DMS114 treated with DMSO at 0.1 percent for 48 hours (cell line): ENCODE data around the gene FRAS1.
"Not testable (repeated sequence)": the region's sequence is repeated elsewhere in the genome, so short reads cannot be mapped to it uniquely, and the experiment has no call there.

Source experiments
- DNase-seq: peaks from one replicate; lab custom pipeline; 2025; ENCODE audit not compliant: unreplicated experiment; lab: John Stamatoyannopoulos, UW

Gene FRAS1

DNA sequence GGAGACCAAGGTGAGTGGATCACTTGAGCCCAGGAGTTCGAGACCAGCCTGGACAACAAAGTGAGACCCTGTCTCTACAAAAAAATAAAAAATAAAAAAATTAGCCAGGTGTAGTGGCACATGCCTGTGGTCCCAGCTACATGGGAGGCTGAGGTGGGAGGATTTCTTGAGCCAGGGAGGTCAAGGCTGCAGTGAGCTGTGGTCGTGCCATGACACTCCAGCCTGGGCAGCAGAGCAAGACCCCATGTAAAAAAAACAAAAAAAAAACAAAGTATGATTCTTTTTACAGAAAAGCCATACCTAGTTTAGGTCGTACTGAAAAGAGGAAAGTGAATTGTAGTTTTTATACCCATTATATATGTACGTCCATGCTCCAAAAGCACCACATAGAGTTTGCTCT, 151.8 kb downstream of the FRAS1 start:
- DNase-seq = not testable (repeated sequence)

DNA sequence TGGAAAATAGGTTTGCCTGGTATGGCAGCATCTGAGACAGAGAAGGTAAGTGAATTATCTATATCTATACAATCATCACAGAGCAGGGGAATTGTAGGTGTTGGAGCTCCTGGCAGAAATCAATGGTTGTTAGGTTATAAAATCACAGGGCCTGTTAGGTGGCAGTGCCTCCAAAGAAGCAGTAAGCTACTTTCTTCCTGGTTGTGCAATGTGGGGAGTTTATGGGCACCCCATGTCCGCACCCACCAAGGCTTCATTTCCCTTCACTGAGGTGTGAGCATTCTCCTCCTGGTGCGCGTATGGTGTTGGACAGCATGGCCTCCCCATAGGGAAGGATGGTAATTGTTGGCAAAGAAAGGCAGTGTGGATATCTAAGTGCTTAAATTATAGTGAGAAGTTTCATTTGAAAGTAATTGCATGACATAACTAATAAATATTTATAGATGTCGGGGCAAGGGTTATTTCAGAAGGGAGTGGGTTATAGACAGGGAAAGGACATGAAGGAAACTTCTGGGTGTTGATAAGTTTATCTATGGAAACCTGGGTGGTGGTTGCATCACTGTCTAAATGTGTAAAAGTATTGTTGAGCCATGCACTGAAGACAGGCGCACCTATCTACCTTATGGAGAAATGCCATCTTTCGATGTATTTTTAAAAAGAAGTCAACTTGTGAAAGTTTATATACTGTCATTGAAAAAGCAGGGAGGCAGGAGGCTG, 153.7 kb downstream of the FRAS1 start:
- DNase-seq = no peak

DNA sequence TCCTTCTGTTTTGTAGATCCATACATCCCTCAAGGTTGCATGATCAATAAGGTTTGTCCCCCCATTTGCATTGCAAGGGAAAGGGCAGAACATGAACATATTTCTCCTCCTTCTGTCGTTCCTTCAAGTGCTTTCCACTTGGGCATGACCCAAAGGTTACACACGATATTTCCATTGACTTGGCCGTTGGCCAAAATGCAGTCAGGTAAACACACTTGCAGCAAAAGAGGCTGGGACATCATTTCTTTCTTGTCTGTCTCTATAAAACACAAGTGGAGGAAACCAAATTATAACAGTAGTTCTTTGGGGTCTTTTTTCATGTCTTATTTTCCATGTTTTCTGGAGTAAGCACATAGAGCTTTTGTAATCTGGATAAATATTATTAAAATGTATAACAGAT, 156.1 kb downstream of the FRAS1 start:
- DNase-seq = no peak

DNA sequence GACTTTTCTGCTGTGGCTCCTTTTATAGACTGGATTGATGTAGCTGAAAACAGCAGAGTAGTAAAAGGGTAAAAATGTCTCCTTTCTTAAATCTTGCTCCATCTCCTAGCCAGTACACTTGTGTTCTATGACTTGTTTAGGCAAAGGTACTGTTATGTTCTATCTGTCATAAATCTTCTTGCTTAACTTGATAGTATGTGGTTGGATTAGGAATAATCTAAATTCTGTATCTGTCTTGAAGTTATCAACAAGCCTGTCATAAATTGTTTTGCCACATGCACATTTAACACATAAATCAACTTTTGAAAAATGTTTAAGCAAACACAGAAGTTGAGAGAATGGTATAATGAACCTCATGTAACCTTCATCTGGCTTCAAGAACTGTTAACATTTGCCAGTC, 157.0 kb downstream of the FRAS1 start:
- no peak for DNase-seq

DNA sequence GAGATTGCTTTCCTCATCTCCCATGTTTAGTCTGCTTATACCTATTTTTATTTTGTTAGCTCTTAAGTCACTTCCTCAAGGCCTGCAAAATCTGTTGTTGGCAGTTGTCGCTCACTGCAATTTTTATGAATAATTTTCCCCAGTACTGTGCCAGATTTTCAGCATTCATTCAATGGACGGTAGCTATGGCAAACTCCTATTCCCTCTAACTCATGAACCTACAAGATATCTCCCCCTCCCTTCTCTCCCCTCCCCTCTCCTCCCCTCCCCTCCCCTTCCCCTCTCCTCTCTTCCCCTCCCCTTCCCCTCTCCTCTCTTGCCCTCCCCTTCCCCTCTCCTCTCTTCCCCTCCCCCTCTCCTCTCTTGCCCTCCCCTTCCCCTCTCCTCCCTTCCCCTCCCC, 160.4 kb downstream of the FRAS1 start:
- no peak for DNase-seq

DNA sequence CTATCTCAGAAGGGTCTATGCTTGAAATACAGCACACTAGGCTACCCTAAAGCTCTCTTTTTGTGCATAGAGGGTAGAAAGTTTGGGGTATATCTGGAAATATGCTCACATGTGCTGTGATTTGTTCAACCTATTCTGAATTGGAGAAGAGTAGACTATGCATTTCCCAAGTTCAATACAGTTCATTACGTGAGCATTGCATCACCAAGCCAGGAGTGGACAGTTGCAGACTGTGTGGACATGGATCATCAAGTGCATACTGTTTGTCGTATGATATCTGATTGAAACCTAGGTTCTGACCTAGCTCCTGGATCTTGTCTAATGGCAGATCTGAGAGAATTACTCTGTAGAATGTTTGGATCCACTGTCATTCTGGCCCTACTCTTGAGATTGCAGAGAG, 161.1 kb downstream of the FRAS1 start:
- DNase-seq = no peak

DNA sequence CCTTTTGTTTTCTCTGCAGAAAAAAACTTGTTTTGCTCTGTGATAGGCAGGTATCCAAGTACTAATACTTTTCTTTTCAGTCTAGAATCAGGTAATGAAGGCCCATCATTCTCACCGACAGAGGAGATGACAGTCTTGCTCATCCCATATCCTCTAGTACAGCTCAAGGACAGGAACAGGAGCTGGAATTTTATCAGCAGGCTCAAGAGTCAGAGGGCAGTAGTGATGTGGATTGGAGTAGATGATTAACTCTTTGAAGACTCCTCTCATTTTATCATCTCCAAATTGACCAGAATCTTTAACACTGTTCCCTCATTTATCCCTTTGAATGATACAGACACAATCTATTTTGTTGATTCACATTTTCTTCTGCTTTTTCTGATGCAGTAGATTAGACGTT, 162.7 kb downstream of the FRAS1 start:
- DNase-seq = no peak

DNA sequence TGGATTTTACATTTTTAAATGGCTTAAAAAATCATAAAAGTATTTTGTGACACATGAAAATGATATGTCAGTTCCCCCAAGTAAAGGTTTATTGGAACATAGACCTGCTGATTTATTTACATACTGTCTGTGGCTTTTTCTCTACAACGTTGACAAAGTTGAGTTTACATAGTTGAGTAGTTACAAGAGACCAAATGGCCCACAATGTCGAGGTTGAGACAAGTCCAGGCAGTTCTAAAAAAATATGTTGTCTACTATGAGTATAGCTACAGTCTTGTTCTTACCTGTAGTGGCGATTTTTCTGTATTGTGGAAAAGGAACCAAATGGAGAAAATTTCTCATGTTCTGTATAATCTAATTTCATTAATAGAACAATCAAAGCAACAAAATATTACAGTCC, 163.2 kb downstream of the FRAS1 start:
- no peak for DNase-seq

DNA sequence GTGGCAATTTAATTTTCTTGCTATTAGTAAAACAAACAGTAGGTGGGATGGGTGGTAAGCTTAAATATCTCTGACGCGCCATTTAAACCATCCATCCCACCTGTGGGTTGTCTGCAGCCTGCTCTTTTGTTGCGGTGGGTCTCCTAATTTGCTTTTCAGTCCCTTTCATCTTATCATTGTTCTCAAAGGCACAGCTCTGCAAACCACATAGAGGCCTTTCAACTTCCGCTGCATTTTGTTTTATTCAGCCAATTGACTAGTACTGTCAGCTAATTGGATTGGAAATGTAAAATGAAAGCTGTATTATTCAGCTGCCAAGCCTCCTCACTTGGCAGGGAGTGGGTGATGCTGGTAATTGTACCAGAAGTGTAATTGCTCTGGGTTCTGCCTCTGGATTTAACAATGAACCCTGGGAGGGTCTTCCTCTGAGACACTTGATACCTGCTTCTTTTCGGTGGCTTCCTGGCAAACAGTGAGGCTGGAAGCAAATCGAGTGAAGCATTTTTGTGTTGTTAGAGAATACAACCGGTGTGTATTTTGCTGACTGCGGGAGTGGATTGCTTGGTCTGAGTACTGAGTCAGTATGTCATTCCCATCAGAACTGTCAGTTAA, 165.6 kb downstream of the FRAS1 start:
- DNase-seq = no peak

DNA sequence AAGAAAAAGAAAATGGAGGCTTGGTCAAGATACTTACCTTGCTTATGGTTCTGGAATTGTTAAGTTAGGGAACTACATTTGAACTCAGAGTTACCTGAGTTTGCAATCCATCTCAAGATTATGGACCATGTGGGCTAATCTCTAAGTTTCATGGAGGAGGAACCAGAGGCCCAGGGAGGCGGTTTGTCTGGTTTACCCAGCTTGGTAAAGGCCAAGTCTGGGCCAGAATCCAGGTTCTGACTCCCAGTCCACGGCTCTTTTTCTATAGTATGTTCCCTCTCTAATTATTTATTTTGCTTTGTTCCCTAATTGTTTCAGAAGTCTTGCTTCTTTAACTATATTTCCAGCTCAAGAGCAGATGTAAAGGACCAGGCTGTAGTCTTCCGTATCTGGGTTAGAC, 168.1 kb downstream of the FRAS1 start:
- DNase-seq = no peak

DNA sequence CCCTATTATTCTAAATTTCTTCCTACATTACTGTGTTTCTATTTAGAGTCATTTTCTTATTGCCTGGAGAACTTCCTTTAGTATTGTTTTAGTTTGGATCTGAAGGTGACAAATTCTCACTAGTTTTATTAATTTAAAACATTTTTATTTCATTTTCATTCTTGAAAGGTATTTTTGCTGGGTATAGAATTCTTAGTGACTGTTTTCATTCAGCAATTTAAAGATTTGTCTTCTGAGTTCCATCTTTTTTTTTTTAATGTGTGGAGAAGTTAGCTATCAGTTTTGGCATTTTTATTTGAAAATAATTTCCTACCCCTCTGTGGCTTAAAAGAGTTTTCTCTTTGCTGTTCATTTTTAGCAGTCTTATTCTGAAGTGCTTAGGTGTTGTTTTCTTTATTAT, 169.2 kb downstream of the FRAS1 start:
- DNase-seq = no peak

DNA sequence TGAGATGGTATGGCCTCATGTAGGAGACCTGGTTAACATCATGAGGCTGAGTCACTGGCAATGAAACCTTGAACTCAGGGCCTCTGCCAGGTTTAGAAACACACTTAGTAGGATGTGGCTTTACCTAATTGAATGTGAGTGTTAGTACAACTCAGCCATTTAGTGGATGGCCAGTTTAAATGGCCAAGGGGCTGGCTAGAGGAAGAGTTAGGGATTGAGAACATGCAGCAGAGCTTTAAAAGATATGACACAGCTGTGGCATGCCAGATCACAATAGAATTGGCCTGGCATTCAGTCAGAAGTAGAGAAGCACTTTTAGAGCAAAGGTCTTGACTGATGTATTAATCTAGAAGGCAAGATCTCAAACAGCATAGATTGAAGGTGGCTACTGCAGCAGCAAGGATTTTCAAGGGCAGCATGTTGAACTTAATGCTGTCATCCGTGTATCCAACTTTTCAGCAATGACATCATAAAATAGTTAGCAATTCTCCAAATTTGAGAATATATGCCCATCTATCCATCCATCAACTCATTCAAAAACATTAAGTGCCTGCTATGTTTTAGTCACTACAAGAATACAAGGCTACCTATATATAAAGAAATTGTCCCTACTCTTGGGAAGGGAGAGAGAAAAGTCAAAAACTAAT, 170.4 kb downstream of the FRAS1 start:
- no peak for DNase-seq

DNA sequence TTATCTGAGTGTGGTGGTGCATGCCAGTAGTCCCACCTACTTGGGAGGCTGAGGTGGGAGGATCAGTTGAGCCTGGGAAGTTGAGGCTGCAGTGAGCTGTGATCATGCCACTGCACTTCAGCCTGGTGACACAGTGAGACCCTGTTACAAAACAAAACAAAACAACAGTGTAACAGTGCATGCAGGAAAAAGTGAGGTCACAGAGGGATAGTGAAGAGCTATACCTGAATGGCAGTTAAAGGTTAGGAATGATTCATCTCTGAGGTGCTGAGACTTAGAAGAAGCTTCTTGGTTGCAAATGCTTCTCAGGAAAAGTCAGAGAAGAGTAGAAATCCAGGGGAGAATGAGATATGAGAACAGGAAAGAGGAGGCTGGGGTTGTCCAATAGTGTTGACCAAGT, 178.7 kb downstream of the FRAS1 start:
- DNase-seq = no peak

DNA sequence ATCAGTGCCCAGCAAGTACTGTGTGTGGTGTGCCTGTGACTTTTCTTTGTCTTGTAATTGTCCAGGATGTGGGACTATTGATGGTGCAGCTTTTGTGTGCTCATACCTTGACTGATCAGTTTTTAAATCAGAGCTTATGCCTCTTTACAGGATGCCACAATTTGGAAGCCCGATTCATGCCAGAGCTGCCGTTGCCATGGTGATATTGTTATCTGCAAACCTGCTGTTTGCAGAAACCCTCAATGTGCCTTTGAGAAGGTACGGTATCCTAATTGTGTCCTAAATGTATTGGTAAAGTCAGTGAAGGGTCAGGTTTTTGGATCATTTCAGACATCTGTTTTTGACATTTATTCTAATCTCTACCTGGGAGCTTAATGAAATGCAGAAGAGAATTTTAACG, 180.2 kb downstream of the FRAS1 start:
- DNase-seq = no peak

DNA sequence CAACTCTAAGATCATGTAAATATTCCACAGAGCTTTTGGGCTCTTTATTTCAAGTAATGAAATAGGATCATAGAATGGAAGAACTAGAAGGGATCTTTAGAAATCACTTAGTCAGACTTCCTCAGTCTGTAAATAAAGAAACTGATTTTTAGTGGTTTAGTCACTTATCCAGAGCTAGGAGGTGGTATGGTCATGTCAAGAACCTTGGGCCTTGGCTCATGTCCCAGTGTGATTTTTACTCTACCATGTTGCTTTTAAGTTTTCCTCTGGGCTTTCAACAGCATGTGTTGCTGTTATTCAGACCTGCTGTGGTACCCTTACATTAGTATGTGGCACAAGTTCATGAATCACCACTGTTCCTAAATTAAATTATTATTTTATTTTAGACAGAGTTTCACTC, 184.9 kb downstream of the FRAS1 start:
- DNase-seq = no peak

DNA sequence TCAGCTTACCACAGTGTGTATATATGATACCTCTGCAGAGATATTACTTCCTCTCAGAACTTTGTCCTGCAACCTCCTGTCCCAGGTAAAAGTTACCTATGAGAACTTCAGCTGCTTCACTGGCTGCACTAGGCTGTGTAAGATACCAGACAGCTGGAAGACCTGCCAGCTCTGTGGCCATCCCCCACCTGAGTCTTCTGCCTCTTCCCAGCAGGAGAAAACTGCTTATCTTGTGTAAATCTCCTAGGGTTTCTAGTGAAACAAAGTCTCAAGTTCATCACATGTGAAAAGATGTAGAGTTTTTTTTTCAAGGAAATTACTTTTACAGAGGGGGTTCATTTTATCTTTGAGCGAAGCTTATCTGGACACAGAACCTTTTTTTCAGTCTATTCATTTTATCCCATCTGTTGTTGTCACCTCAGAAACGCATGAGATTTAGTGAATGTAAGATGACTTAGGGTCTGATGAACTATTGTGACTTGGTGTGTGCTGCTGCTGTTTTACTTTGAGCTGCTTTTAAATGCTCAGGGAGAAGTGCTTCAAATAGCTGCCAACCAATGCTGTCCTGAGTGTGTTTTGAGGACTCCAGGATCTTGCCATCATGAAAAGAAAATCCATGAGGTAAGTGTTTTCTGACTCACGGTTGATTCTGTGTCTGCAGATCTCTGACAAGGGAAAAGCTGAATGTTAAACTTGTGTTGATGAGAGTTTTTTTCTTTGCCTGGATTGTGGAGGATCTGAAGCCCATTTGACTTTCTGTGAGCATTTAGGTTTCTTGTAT, 187.8 kb downstream of the FRAS1 start:
- DNase-seq = no peak

DNA sequence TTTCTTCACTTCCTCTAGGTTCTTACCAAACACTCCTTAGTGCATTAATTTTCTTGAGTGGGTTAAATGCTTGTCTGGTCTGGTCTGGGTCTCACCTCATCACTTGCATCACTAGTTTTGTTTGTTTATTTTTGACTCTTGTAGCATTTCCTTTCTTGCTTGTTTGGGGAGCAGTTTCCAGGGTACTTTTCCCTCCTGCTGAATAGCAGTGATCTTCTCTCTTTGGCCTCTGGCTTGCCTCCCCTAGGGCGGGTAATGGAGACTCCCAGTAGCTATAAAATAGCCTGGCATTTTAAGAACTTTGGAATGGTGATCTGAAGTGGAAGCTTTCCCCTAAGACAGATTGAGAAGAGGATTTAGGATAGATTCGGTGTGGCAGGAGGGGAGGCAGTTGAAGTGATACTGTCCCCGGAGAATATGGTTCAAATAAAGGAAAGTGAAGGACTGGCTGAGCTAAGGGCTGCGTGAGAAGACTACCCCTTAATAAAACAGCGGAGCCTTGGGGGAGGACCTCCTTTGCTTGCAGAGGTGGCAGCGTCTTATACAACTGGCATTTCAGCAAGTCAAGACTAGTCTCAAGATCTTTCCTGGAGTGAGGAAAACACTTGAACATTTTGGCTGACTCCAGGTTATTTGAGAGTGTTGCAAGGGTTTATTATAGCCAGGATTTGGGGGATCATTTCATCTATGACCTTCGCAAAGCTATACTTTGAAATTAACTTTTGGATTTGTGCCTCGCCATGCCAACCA, 190.6 kb downstream of the FRAS1 start:
- DNase-seq = no peak

DNA sequence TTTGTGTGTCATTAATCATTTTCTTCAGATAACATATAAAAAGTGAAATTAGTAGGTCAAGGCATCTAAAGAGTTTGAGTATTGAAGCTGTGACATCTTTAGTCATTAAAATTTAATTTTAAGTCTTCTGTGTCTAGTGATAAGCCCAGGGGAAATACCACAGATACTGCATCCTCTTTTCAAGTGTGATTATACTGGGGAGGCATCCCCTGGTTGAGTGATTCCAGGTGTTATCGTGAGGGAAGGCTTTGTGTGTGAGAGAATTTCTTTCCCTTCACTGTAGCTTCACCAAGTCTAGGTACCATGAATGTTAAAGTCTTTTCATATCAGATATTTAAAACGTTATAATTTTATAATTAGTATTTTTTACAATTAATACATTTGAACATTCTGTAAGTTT, 193.4 kb downstream of the FRAS1 start:
- no peak for DNase-seq

DNA sequence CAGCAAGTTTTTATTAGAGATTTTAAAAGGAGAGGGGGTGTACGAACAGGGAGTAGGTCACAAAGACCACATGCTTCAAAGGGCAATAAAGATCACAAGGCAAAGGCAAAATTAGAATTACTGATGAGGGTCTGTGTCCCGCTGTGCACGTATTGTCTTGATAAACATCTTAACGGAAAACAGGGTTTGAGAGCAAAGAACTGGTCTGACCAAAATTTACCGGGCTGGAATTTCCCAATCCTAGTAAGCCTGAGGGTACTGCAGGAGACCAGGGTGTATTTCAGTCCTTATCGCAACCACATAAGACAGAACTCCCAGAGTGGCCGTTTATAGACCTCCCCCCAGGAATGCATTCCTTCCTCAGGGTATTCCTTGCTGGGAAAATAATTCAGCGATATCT, 195.7 kb downstream of the FRAS1 start:
- not testable (repeated sequence) for DNase-seq

DNA sequence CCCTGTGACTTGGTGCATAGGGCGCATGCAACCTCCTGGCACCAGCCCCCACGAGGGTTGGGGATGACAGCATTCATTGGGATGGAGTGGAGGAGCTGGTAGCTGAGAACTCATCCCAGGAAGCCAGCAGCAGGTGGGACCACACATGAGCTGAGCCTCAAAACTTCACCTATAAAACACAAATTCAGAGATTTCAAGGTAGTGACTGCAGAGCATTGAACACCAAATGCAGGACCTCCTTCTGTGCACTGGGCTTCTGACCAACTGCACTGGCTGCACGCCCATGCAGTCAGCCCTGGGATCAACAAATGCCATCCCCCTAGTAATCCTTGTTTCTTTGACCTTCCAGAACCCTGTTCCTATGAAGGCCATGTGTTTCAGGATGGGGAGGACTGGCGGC, 197.8 kb downstream of the FRAS1 start:
- no peak for DNase-seq

DNA sequence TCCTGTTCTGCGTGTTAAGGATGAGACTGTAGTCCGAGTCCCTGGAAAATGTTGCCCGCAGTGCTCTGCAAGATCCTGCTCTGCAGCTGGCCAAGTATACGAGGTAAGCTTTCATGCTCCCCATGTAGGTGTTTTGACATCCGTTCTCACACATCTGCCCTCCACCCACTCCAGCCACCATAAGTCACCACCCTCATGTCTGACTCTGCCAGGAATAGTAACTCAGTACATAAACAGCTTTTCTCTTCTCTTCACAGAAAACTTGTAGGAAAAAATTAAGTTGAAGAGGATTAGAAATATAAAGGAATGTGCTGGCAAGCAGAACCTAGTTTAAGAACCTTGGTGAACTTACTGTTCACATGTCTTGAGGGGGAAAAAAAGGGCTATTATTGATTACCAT, 207.9 kb downstream of the FRAS1 start:
- DNase-seq = no peak
